Gastrocnemius medialis (tissue), 4 donors: Measurements from ENCODE around the gene IKZF2. TPM values are rescaled to one million over a fixed set of nuclear protein-coding genes. Genes with fewer than 3 reads are reported as not detected.

Experiments
- ATAC-seq, 2 donors: fragments of 150-250 bp; one replicate each; pipeline ENCODE4 v1.9.1; 2016
- DNase-seq, 2 donors: peaks; one replicate each; pipeline ENCODE4 v3.0.0-alpha.2; 2019
- H3K27ac ChIP-seq, 4 donors: fragments of 200-600 bp; sonication (generic); 1 replicate in 1 of 4; 2 replicates in 3 of 4; pipeline ENCODE4 v1.5.1; 2016 to 2018; ENCODE audit warnings: mild to moderate bottlenecking in 2 of 4, moderate library complexity in 1 of 4
- H3K27me3 ChIP-seq, 3 donors: fragments of 200-600 bp; sonication (generic) in 2 of 3; 1 replicate in 1 of 3; 2 replicates in 2 of 3; pipeline versions ENCODE4 v1.5.1 to v1.6.0; 2016 to 2019; ENCODE audit warnings: mild to moderate bottlenecking in 1 of 3, moderate library complexity in 1 of 3
- H3K36me3 ChIP-seq, 2 donors: fragments of 200-600 bp; sonication (generic) in 1 of 2; one replicate each; pipeline ENCODE4 v1.5.1; 2017 to 2018
- H3K4me1 ChIP-seq, 2 donors: fragments of 200-600 bp; sonication (generic) in 1 of 2; one replicate each; pipeline ENCODE4 v1.5.1; 2016 to 2017; ENCODE audit warnings: mild to moderate bottlenecking in 2 of 2
- H3K4me3 ChIP-seq, 4 donors: fragments of 200-600 bp; sonication (generic) in 3 of 4; 1 replicate in 1 of 4; 2 replicates in 3 of 4; pipeline ENCODE4 v1.5.1; 2016 to 2019; ENCODE audit warnings: mild to moderate bottlenecking in 2 of 4
- H3K9me3 ChIP-seq, 3 donors: fragments of 200-600 bp; sonication (generic) in 2 of 3; 1 replicate in 1 of 3; 2 replicates in 2 of 3; pipeline ENCODE4 v1.5.1; 2016 to 2019
- POLR2A ChIP-seq, 2 donors: fragments of 450-650 bp; IDR thresholded peaks; one replicate each; pipeline ENCODE4 v1.6.1; 2017; ENCODE audit warnings: antibody characterized with exemption in 2 of 2, mild to moderate bottlenecking in 2 of 2, moderate library complexity in 2 of 2
- in situ Hi-C, 4 donors: fragments of 200-750 bp; cut with MboI; loops; one replicate each; pipeline versions ENCODE4 v1.15.0 to v1.8.0; 2017; ENCODE audit warnings: low sequenced_read_pairs in 4 of 4
- intact Hi-C: fragments of 100-400 bp; cut with DNase I; formaldehyde crosslinking; loops from one replicate; pipeline ENCODE4 v1.15.1; 2023; ENCODE audit warnings: low total_unique reads
- total RNA-seq, 4 donors: library from RNA; depleted of rRNA; stranded (reverse); fragments of >200 nt; gene quantifications; one replicate each; pipeline versions ENCODE4 v1.1.0 to v1.2.3, GENCODE V29; 2016
- TF ChIP-seq, protein P1 (sequence below), 5 experiments: fragments of 450-650 bp in 3 of 5; fragments of 200-600 bp in 2 of 5; sonication (generic) in 2 of 5; IDR thresholded peaks in 4 of 5; conservative IDR thresholded peaks in 1 of 5; 1 replicate in 4 of 5; 2 replicates in 1 of 5; pipeline ENCODE4 v1.5.1; 2016 to 2019; ENCODE audit warnings: antibody characterized with exemption in 5 of 5, mild to moderate bottlenecking in 3 of 5, moderate library complexity in 3 of 5

The IKZF2 gene
- total RNA-seq, 4 donors from 2014 or later = 4.9 to 15.5 (median 6.0) TPM

DNA sequence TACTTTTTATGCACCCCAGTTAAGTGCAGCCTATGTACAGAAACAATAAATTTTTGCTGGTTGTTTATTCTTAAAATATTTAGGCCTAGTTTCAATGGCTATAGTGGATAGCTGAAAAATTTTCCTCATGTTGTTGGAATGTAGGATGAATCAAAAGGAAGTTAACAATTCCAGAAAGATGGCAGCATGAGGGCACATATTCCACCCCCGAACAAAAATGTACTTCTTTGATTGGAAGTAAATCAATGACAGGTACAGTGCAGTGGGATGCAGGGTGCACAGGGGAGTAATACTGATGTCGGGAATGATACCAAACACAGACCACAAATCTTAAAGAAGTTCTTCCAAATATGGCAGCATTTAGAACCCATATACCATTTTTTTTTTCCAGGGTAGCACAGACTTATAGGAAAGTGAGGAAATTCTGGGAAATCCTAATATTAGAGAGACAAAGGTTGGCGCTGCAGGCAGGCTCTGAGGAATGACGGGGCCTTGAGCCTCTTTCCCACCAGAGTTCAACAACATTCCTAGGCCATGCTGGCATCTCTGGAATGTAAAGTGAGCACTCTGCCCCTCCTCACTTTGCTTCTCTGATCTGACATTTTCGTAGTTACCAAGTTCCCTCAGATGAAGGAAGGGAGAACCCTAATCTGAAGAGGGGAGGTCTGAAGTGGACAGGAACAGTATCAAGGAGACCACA lies 36.6 kb upstream of the IKZF2 start:
- Histone ChIP-seq H3K36me3 (no peaks in the 10 kb centered on the region), H3K4me3 (no peak overlapping the region), H3K9me3 (no peaks in the 10 kb centered on the region), H3K4me1 (no peaks in the 10 kb centered on the region), H3K27me3 (no peaks in the 10 kb centered on the region), H3K27ac (no peak overlapping the region)
- no peak for DNase-seq
- TF ChIP-seq, protein P1, sequence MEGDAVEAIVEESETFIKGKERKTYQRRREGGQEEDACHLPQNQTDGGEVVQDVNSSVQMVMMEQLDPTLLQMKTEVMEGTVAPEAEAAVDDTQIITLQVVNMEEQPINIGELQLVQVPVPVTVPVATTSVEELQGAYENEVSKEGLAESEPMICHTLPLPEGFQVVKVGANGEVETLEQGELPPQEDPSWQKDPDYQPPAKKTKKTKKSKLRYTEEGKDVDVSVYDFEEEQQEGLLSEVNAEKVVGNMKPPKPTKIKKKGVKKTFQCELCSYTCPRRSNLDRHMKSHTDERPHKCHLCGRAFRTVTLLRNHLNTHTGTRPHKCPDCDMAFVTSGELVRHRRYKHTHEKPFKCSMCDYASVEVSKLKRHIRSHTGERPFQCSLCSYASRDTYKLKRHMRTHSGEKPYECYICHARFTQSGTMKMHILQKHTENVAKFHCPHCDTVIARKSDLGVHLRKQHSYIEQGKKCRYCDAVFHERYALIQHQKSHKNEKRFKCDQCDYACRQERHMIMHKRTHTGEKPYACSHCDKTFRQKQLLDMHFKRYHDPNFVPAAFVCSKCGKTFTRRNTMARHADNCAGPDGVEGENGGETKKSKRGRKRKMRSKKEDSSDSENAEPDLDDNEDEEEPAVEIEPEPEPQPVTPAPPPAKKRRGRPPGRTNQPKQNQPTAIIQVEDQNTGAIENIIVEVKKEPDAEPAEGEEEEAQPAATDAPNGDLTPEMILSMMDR (IDR thresholded peaks at IDR 0.05 in 4 of 5, conservative IDR thresholded peaks at IDR 0.05 in 1 of 5) = no peak
- TF ChIP-seq POLR2A (IDR thresholded peaks at IDR 0.05) = no peak
- ATAC-seq = no peak
- in situ Hi-C loops (no loop called here), intact Hi-C loops (no loop called here)

DNA sequence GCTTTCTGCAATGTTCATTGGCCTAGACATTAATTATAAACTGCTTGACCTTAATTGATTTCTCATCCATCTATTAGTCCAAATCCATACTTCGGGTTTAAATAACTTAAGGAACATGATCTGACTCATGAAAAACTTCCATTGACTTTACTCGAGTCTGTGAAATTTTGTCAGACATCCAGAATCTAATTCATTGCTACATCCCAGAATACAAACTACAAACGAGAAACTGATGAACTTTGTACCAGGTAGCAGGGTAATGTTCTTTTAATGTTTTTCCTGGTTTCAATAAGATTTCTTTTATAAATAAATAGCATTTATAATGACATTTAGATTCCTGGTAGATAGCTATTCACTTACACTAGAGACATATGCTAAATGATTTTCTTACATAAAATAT lies 36.0 kb upstream of the IKZF2 start:
- no peak for DNase-seq
- H3K36me3 ChIP-seq = no peaks in the 10 kb centered on the region
- TF ChIP-seq POLR2A (IDR thresholded peaks at IDR 0.05) = no peak
- TF ChIP-seq, protein P1 (IDR thresholded peaks at IDR 0.05 in 4 of 5, conservative IDR thresholded peaks at IDR 0.05 in 1 of 5) = no peak
- no peak overlapping the region for H3K27ac ChIP-seq
- H3K27me3 ChIP-seq = no peaks in the 10 kb centered on the region
- intact Hi-C loops = no loop called here
- ATAC-seq = no peak
- in situ Hi-C loops = no loop called here
- H3K9me3 ChIP-seq = no peaks in the 10 kb centered on the region
- no peak overlapping the region for H3K4me3 ChIP-seq
- H3K4me1 ChIP-seq = no peaks in the 10 kb centered on the region

- no peaks in the 10 kb centered on the region for H3K4me1 ChIP-seq
- no peak for TF ChIP-seq POLR2A (IDR thresholded peaks at IDR 0.05)
- TF ChIP-seq, protein P1 (IDR thresholded peaks at IDR 0.05 in 4 of 5, conservative IDR thresholded peaks at IDR 0.05 in 1 of 5) = no peak
- H3K36me3 ChIP-seq = no peaks in the 10 kb centered on the region
- no peak for ATAC-seq
- H3K4me3 ChIP-seq = no peak overlapping the region
- in situ Hi-C loops (no loop called here), intact Hi-C loops (no loop called here)
- DNase-seq = no peak
- H3K9me3 ChIP-seq = no peaks in the 10 kb centered on the region
- no peaks in the 10 kb centered on the region for H3K27me3 ChIP-seq
- H3K27ac ChIP-seq = no peak overlapping the region
Measured at GRCh38 chr2:213185147-213185822, 33.9 kb upstream of the IKZF2 start.

DNA sequence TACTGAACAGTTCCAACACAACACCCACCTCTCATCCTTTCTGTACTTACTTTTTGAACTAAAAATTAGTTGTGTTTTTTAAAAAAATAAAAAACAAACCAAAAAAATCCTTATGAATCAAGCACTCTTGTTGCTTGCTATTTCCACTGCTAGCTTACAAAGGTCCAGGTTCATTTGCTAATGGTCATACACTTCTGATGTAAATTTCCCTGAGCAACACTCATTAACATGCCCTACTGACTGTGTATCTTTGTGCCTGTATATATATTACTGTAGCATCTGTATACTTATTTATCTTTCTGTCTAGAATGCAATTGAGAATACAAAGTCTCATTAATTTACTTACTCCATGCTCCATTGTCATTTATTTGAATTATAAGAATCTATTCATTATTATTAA lies 30.3 kb upstream of the IKZF2 start:
- ATAC-seq (no peak), DNase-seq (no peak)
- TF ChIP-seq, protein P1 (IDR thresholded peaks at IDR 0.05 in 4 of 5, conservative IDR thresholded peaks at IDR 0.05 in 1 of 5) = no peak
- no peak for TF ChIP-seq POLR2A (IDR thresholded peaks at IDR 0.05)
- Histone ChIP-seq H3K4me3 (no peak overlapping the region), H3K36me3 (no peaks in the 10 kb centered on the region), H3K4me1 (no peaks in the 10 kb centered on the region), H3K9me3 (no peaks in the 10 kb centered on the region), H3K27ac (no peak overlapping the region), H3K27me3 (no peaks in the 10 kb centered on the region)
- intact Hi-C loops (no loop called here), in situ Hi-C loops (no loop called here)
